HepG2 (cell line): ENCODE data around the gene KIAA1755. TPM values are rescaled to one million over a fixed set of nuclear protein-coding genes. Genes with fewer than 3 reads are reported as not detected.
A peak's percentile ranks its signal among the peaks of the same experiment; 100 is the strongest.

Source experiments
- ATAC-seq: fragments of 200-7000 bp; cut with Tn5 transposase; 3 replicates; pipeline ENCODE4 v1.9.1; 2020; ENCODE audit warnings: mild to moderate bottlenecking, moderate library complexity
- BruUV-seq: library from RNA; stranded (reverse); fragments of 400-500 nt; replicated peaks from 2 replicates; lab custom pipeline; 2021; lab: Mats Ljungman, UMichigan
- CTCF ChIA-PET: fragments of 300-600 bp; formaldehyde crosslinking; extraction: SDS; loops from one replicate; lab custom pipeline; 2021; ENCODE audit warnings: low total read pairs, inconsistent platforms, low intra/inter-chr PET ratio; lab: Yijun Ruan, JAX
- POLR2A ChIA-PET: fragments of 350-600 bp; sonication (Branson Sonifier 250); formaldehyde crosslinking; loops from one replicate; lab custom pipeline; 2020; ENCODE audit warnings: antibody characterized with exemption, inconsistent platforms; lab: Yijun Ruan, JAX
- DNase-seq: peaks from one replicate; pipeline ENCODE4 v3.0.0-alpha.2; 2015; ENCODE audit warnings: low spot score
- FAIRE-seq: peaks from 3 replicates; lab custom pipeline; 2011; peaks lifted over from hg19 to GRCh38; lab: Jason Lieb, UNC
- H2AFZ ChIP-seq: one replicate; pipeline ENCODE4 v1.6.1; 2011; ENCODE audit warnings: low read length, inconsistent platforms
- H3K27ac ChIP-seq: fragments of 300-600 bp; 3 replicates; pipeline ENCODE4 v1.8.0; 2011; ENCODE audit warnings: mixed run types, mild to moderate bottlenecking, mixed read lengths, low read length, inconsistent platforms; ENCODE audit not compliant: insufficient read depth; ENCODE audit errors: extremely low read length
- H3K27me3 ChIP-seq, 2 experiments: fragments of 200-600 bp in 1 of 2; 2 replicates in 1 of 2; 3 replicates in 1 of 2; pipeline versions ENCODE4 v1.6.0 to v1.8.0; 2011; ENCODE audit warnings: low read length in 2 of 2, mild to moderate bottlenecking in 2 of 2, moderate library complexity in 2 of 2, inconsistent platforms in 1 of 2; ENCODE audit not compliant: insufficient read depth in 2 of 2, control insufficient read depth in 1 of 2
- H3K36me3 ChIP-seq, 2 experiments: fragments of 200-600 bp in 1 of 2; replicated peaks in 1 of 2; 2 replicates in 1 of 2; 3 replicates in 1 of 2; pipeline versions ENCODE4 v1.5.1 to v1.8.0; 2011; ENCODE audit warnings: low read length in 2 of 2, inconsistent platforms in 1 of 2; ENCODE audit not compliant: insufficient read depth in 2 of 2, control insufficient read depth in 1 of 2
- H3K4me1 ChIP-seq: 2 replicates; pipeline ENCODE4 v1.5.1; 2012; ENCODE audit warnings: low read length, inconsistent platforms; ENCODE audit not compliant: insufficient read depth
- H3K4me2 ChIP-seq: 2 replicates; pipeline ENCODE4 v1.6.0; 2011; ENCODE audit warnings: low read depth, low read length, inconsistent platforms
- H3K4me3 ChIP-seq, 3 experiments: fragments of 200-600 bp in 1 of 3; sonication (generic), shearing (Covaris generic) in 1 of 3; replicated peaks in 1 of 3; 2 replicates each; pipeline ENCODE4 v1.5.1; 2011 to 2016; ENCODE audit warnings: low read length in 3 of 3, inconsistent platforms in 2 of 3, low read depth in 2 of 3, mild to moderate bottlenecking in 2 of 3, control low read depth in 1 of 3, mixed read lengths in 1 of 3; ENCODE audit not compliant: insufficient read depth in 1 of 3
- H3K79me2 ChIP-seq: one replicate; pipeline ENCODE4 v1.6.1; 2011; ENCODE audit warnings: low read length, inconsistent platforms; ENCODE audit not compliant: insufficient read depth
- H3K9ac ChIP-seq: 2 replicates; pipeline ENCODE4 v1.6.0; 2011; ENCODE audit warnings: mild to moderate bottlenecking, low read depth, low read length, inconsistent platforms; ENCODE audit not compliant: insufficient read depth
- H3K9me3 ChIP-seq: 2 replicates; pipeline ENCODE4 v1.5.1; 2012; ENCODE audit warnings: mild to moderate bottlenecking, low read length
- H4K20me1 ChIP-seq: 2 replicates; pipeline ENCODE4 v1.6.0; 2011; ENCODE audit warnings: inconsistent platforms, mild to moderate bottlenecking, low read length, moderate library complexity; ENCODE audit not compliant: insufficient read depth
- ARID4A ChIP-seq: sonication (generic); formaldehyde crosslinking; IDR thresholded peaks from 2 replicates; pipeline ENCODE4 v1.5.0; 2020; ENCODE audit warnings: mild to moderate bottlenecking, missing genetic modification reagents, borderline replicate concordance
- ARNTL ChIP-seq: sonication (generic); formaldehyde crosslinking; IDR thresholded peaks from 2 replicates; pipeline ENCODE4 v1.4.0; 2020; ENCODE audit warnings: mild to moderate bottlenecking, missing genetic modification reagents
- KDM1A ChIP-seq: IDR thresholded peaks from 2 replicates; pipeline ENCODE4 v1.6.1; 2016; ENCODE audit warnings: missing compliant biosample characterization
- POLR2AphosphoS2 ChIP-seq: IDR thresholded peaks from 2 replicates; pipeline ENCODE4 v1.6.1; 2011; ENCODE audit warnings: low read depth, low read length, improper control_type of control experiment
- RCOR2 ChIP-seq: IDR thresholded peaks from 2 replicates; pipeline ENCODE4 v1.6.1; 2016; ENCODE audit warnings: missing biosample characterization, missing genetic modification reagents
- ZMYM3 ChIP-seq: sonication (generic); formaldehyde crosslinking; IDR thresholded peaks from 2 replicates; pipeline ENCODE4 v1.5.1; 2020; ENCODE audit warnings: mild to moderate bottlenecking, missing genetic modification reagents
- ZNF3 ChIP-seq: IDR thresholded peaks from 2 replicates; pipeline ENCODE4 v1.7.0; 2017; ENCODE audit warnings: inconsistent platforms
- ZNF768 ChIP-seq: sonication (generic); formaldehyde crosslinking; IDR thresholded peaks from 2 replicates; pipeline ENCODE4 v1.4.0; 2020; ENCODE audit warnings: missing genetic modification reagents
- WGBS: methylation state at CpG from one replicate; pipeline ENCODE4 v1.1.6; 2017; ENCODE audit warnings: low lambda C conversion rate; 5-methylcytosine and 5-hydroxymethylcytosine counted together
- in situ Hi-C: cut with HindIII; loops from 2 replicates; pipeline ENCODE4 v1.10.0; 2017; ENCODE audit warnings: low pct_unique_long_range_greater_than_20kb; ENCODE audit not compliant: extremely low pct_ligation_motif_present
- intact Hi-C: fragments of 100-400 bp; cut with micrococcal nuclease; formaldehyde crosslinking; loops from one replicate; pipeline ENCODE4 v1.10.0; 2022; ENCODE audit not compliant: unreplicated experiment
- polyA plus RNA-seq, 8 experiments: library from polyadenylated mRNA; depleted of rRNA in 3 of 8; stranded (reverse) in 7 of 8; unstranded in 1 of 8; fragments of >200 nt; fragmentation: Illumina TruSeq in 4 of 8; extraction: Trizol in 4 of 8; gene quantifications; 2 replicates each; pipeline versions ENCODE4 v1.2.1 to v1.2.3, GENCODE V29; 2011 to 2016; ENCODE audit warnings: low read depth in 4 of 8, missing spikeins in 1 of 8, mixed read lengths in 1 of 8; ENCODE audit not compliant: insufficient read depth in 1 of 8
- total RNA-seq, 5 experiments: library from RNA; depleted of rRNA; stranded (reverse); fragments of >200 nt; fragmentation: Illumina TruSeq; extraction: Trizol; gene quantifications; 2 replicates each; pipeline ENCODE4 v1.2.3, GENCODE V29; 2016; ENCODE audit warnings: low read depth in 1 of 5

KIAA1755 gene
- total and polyA plus RNA-seq, 2 of the 13 experiments (the other 11 are each of a cell fraction or from before 2014, with no cell fraction given), result 0.04 TPM; not detected in 1

- TF ChIP-seq ZNF3, result peak; percentile 100
- no peak for TF ChIP-seq ARID4A (CRISPR knock-in tag)
- TF ChIP-seq ARNTL (CRISPR knock-in tag), result no peak
- no peak for TF ChIP-seq POLR2AphosphoS2
- TF ChIP-seq RCOR2 (CRISPR knock-in tag), result 0 out of 2 replicates have a peak, but pooled peaks have one; percentile 10
- peak; percentile 78 for TF ChIP-seq ZMYM3 (CRISPR knock-in tag)
- 0 out of 2 replicates have a peak, but pooled peaks have one; percentile 20 for TF ChIP-seq KDM1A (CRISPR knock-in tag)
- TF ChIP-seq ZNF768, result peak; percentile 95
- TF ChIP-seq, all 625 proteins: peak for 5
- ChIA-PET CTCF (no interaction called here), POLR2A (interaction anchor here (4.4 kb wide), 1 partner anchor 27 kb away, joined by 33 read pairs; no protein-coding TSS in a partner anchor)
- in situ Hi-C loops, result no loop called here
- Histone ChIP-seq H3K27ac (no peak overlapping the region), H3K9ac (no peak overlapping the region), H3K36me3 (no peaks in the 10 kb centered on the region), H3K4me3 (no peak overlapping the region), H3K79me2 (no peaks in the 10 kb centered on the region), H3K9me3 (no peaks in the 10 kb centered on the region), H3K4me1 (peaks cover 87% of the 10 kb centered on the region), H2AFZ (no peak overlapping the region), H3K4me2 (no peak overlapping the region), H3K27me3 (no peaks in the 10 kb centered on the region), H4K20me1 (no peaks in the 10 kb centered on the region)
- FAIRE-seq (no peak), DNase-seq (no peak), ATAC-seq (no peak)
- 29% methylated on average over 7 of the region's 8 CpGs for WGBS
- intact Hi-C loops, result no loop called here
- no TSS peak for BruUV-seq
Measured at GRCh38 chr20:38170219-38170825, 90.2 kb downstream of the KIAA1755 start.
